ELR (cell line): ENCODE data around the gene TMEM62.
"Not testable (repeated sequence)": the region's sequence is repeated elsewhere in the genome, so short reads cannot be mapped to it uniquely, and the experiment has no call there.

Source experiments
- DNase-seq: peaks from one replicate; pipeline ENCODE4 v3.0.0-alpha.2; 2015; ENCODE audit warnings: low read depth

Gene TMEM62

GRCh38 chr15:43125100-43125661 lies 8.2 kb upstream of the TMEM62 start:
- DNase-seq = no peak

- no peak for DNase-seq
Observed at GRCh38 chr15:43126356-43126755, 7.0 kb upstream of the TMEM62 start.

GRCh38 chr15:43127752-43128151 lies 5.6 kb upstream of the TMEM62 start:
- DNase-seq = no peak

GRCh38 chr15:43128174-43128979 lies 5.0 kb upstream of the TMEM62 start:
- not testable (repeated sequence) for DNase-seq

GRCh38 chr15:43128980-43129335 lies 4.4 kb upstream of the TMEM62 start:
- no peak for DNase-seq

GRCh38 chr15:43132830-43133429 lies 456 bp upstream of the TMEM62 start:
- DNase-seq = no peak

- DNase-seq = no peak
Observed at GRCh38 chr15:43134157-43134635, 810 bp downstream of the TMEM62 start.

GRCh38 chr15:43135351-43135750 lies 2.0 kb downstream of the TMEM62 start:
- no peak for DNase-seq

GRCh38 chr15:43143203-43143941 lies 10.0 kb downstream of the TMEM62 start:
- no peak for DNase-seq

GRCh38 chr15:43144512-43144911 lies 11.1 kb downstream of the TMEM62 start:
- DNase-seq = no peak

- DNase-seq = no peak
Observed at GRCh38 chr15:43146184-43146583, 12.8 kb downstream of the TMEM62 start.

GRCh38 chr15:43150191-43150929 lies 17.0 kb downstream of the TMEM62 start:
- peak; percentile 98 for DNase-seq

- DNase-seq = no peak
Observed at GRCh38 chr15:43151688-43152087, 18.3 kb downstream of the TMEM62 start.

GRCh38 chr15:43153269-43153668 lies 19.9 kb downstream of the TMEM62 start:
- no peak for DNase-seq

- no peak for DNase-seq
Observed at GRCh38 chr15:43165801-43166325, 32.5 kb downstream of the TMEM62 start.

- DNase-seq = not testable (repeated sequence)
Observed at GRCh38 chr15:43167261-43167660, 33.9 kb downstream of the TMEM62 start.

GRCh38 chr15:43168192-43169107 lies 35.1 kb downstream of the TMEM62 start:
- DNase-seq = peak; percentile 45

- peak; percentile 19 for DNase-seq
Observed at GRCh38 chr15:43169888-43170287, 36.5 kb downstream of the TMEM62 start.

- DNase-seq = not testable (repeated sequence)
Observed at GRCh38 chr15:43175656-43176309, 42.4 kb downstream of the TMEM62 start.

GRCh38 chr15:43177147-43177546 lies 43.8 kb downstream of the TMEM62 start:
- DNase-seq = not testable (repeated sequence)
